Astrocyte of the cerebellum (primary cell): ENCODE results near the gene TMTC2.

Experiments
- DNase-seq: peaks from one replicate; pipeline ENCODE4 v3.0.0-alpha.2; 2011; ENCODE audit warnings: low read depth
- H3K4me3 ChIP-seq: 2 replicates; pipeline ENCODE4 v1.5.1; 2011; ENCODE audit warnings: mild to moderate bottlenecking, low read depth, low read length, moderate library complexity
- CTCF ChIP-seq: IDR thresholded peaks from 2 replicates; pipeline ENCODE4 v1.5.1; 2012; ENCODE audit warnings: low read length, low read depth, moderate library complexity, mild to moderate bottlenecking; ENCODE audit errors: missing control alignments
- in situ Hi-C: cut with HindIII; loops from 2 replicates; pipeline ENCODE4 v1.10.0; 2017; ENCODE audit warnings: low sequenced_read_pairs

TMTC2 gene

GRCh38 chr12:82650627-82651337, 35.9 kb upstream of the TMTC2 start:
- H3K4me3 ChIP-seq: no peak overlapping the region
- TF ChIP-seq CTCF: no peak
- no peak for DNase-seq
- in situ Hi-C loops: no loop called here

GRCh38 chr12:82651489-82651888, 35.2 kb upstream of the TMTC2 start:
- H3K4me3 ChIP-seq: no peak overlapping the region
- in situ Hi-C loops: no loop called here
- DNase-seq: no peak
- no peak for TF ChIP-seq CTCF

GRCh38 chr12:82652071-82652470, 34.6 kb upstream of the TMTC2 start:
- no peak for DNase-seq
- TF ChIP-seq CTCF: no peak
- H3K4me3 ChIP-seq: no peak overlapping the region
- in situ Hi-C loops: no loop called here

- in situ Hi-C loops: no loop called here
- no peak for TF ChIP-seq CTCF
- H3K4me3 ChIP-seq: no peak overlapping the region
- DNase-seq: no peak
Observed at GRCh38 chr12:82655751-82656150, 31.0 kb upstream of the TMTC2 start.

GRCh38 chr12:82659343-82660207, 27.1 kb upstream of the TMTC2 start:
- no peak for TF ChIP-seq CTCF
- DNase-seq: no peak
- H3K4me3 ChIP-seq: no peak overlapping the region
- in situ Hi-C loops: no loop called here

- H3K4me3 ChIP-seq: no peak overlapping the region
- in situ Hi-C loops: no loop called here
- DNase-seq: no peak
- TF ChIP-seq CTCF: no peak
Observed at GRCh38 chr12:82660541-82661325, 26.0 kb upstream of the TMTC2 start.
